ENCODE data around the gene PARP12.

PARP12 gene

GRCh38 chr7:139981511-139981895 is 81.2 kb downstream of the PARP12 start:
- no peak overlapping the region for H3K4me3 ChIP-seq (ENCODE audit: low read length in 2 of 2)
- H3K9me3 ChIP-seq (ENCODE audit: control insufficient read depth in 2 of 2, low read length in 2 of 2) = no peaks in the 10 kb centered on the region
- H3K27ac ChIP-seq (ENCODE audit: low read length) = no peak overlapping the region
- H3K27me3 ChIP-seq (ENCODE audit: control insufficient read depth in 1 of 2, insufficient read depth in 2 of 2, low read length in 2 of 2) = peaks cover 0 to 2% of the 10 kb centered on the region in 2 donors
- no peaks in the 10 kb centered on the region for H3K36me3 ChIP-seq (ENCODE audit: control insufficient read depth in 2 of 2, insufficient read depth in 2 of 2, low read length in 2 of 2)
- no peak overlapping the region for H3K9ac ChIP-seq (ENCODE audit: low read length in 2 of 2)
- no peaks in the 10 kb centered on the region for H3K4me1 ChIP-seq (ENCODE audit: control insufficient read depth, insufficient read depth, low read length)

GRCh38 chr7:139976838-139977656 is 85.7 kb downstream of the PARP12 start:
- H3K9me3 ChIP-seq (ENCODE audit: control insufficient read depth in 2 of 2, low read length in 2 of 2) = no peaks in the 10 kb centered on the region
- H3K36me3 ChIP-seq (ENCODE audit: control insufficient read depth in 2 of 2, insufficient read depth in 2 of 2, low read length in 2 of 2) = no peaks in the 10 kb centered on the region
- no peak overlapping the region for H3K27ac ChIP-seq (ENCODE audit: low read length)
- H3K27me3 ChIP-seq (ENCODE audit: control insufficient read depth in 1 of 2, insufficient read depth in 2 of 2, low read length in 2 of 2) = no peaks in the 10 kb centered on the region
- H3K9ac ChIP-seq (ENCODE audit: low read length in 2 of 2) = no peak overlapping the region
- H3K4me3 ChIP-seq (ENCODE audit: low read length in 2 of 2) = no peak overlapping the region
- H3K4me1 ChIP-seq (ENCODE audit: control insufficient read depth, insufficient read depth, low read length) = peaks cover 14% of the 10 kb centered on the region

- Histone ChIP-seq H3K4me3 (ENCODE audit: low read length in 2 of 2) (no peak overlapping the region), H3K4me1 (ENCODE audit: control insufficient read depth, insufficient read depth, low read length) (peaks cover 14% of the 10 kb centered on the region), H3K9ac (ENCODE audit: low read length in 2 of 2) (no peak overlapping the region), H3K27me3 (ENCODE audit: control insufficient read depth in 1 of 2, insufficient read depth in 2 of 2, low read length in 2 of 2) (no peaks in the 10 kb centered on the region), H3K9me3 (ENCODE audit: control insufficient read depth in 2 of 2, low read length in 2 of 2) (no peaks in the 10 kb centered on the region), H3K27ac (ENCODE audit: low read length) (no peak overlapping the region), H3K36me3 (ENCODE audit: control insufficient read depth in 2 of 2, insufficient read depth in 2 of 2, low read length in 2 of 2) (no peaks in the 10 kb centered on the region)
These were observed 86.5 kb downstream of the PARP12 start for GRCh38 chr7:139976055-139976837.

- Histone ChIP-seq H3K4me3 (ENCODE audit: low read length in 2 of 2) (no peak overlapping the region), H3K9me3 (ENCODE audit: control insufficient read depth in 2 of 2, low read length in 2 of 2) (no peaks in the 10 kb centered on the region), H3K4me1 (ENCODE audit: control insufficient read depth, insufficient read depth, low read length) (peaks cover 14% of the 10 kb centered on the region), H3K27me3 (ENCODE audit: control insufficient read depth in 1 of 2, insufficient read depth in 2 of 2, low read length in 2 of 2) (no peaks in the 10 kb centered on the region), H3K27ac (ENCODE audit: low read length) (no peak overlapping the region), H3K9ac (ENCODE audit: low read length in 2 of 2) (no peak overlapping the region), H3K36me3 (ENCODE audit: control insufficient read depth in 2 of 2, insufficient read depth in 2 of 2, low read length in 2 of 2) (no peaks in the 10 kb centered on the region)
These were observed 88.5 kb downstream of the PARP12 start for GRCh38 chr7:139974179-139974811.

All from stomach smooth muscle (tissue), 2 donors.